Measurements from ENCODE around the gene KLHL22.

The KLHL22 gene

DNA sequence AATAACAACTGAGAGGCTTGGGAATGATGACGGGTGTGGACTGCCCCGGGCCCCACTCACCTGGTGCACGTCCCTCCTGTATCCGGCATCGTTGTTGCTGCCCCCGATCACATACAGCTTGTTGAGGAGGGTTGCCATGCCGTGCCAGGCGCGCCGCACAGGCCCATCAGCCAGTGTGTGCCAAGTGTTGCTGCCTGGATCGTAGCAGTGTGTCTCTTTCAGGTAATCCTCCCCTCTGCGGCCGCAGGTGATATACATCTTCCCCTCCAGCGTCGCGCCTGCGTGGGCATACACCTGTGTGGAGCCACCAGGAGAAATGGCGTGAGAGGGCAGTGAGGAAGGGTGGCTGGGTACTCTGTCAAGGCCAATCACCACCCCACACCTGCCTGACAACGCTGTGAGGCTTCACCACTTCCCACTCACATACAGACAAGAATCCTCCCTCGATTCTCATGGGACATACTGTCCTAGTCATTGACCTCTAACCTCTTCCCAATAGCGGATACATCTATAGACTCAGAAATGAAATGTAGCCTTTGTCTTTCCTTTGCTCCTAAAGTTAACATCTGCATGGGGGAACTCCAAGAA lies 49.1 kb downstream of the KLHL22 start:
- no peak for DNase-seq (ENCODE audit: low spot score)

DNA sequence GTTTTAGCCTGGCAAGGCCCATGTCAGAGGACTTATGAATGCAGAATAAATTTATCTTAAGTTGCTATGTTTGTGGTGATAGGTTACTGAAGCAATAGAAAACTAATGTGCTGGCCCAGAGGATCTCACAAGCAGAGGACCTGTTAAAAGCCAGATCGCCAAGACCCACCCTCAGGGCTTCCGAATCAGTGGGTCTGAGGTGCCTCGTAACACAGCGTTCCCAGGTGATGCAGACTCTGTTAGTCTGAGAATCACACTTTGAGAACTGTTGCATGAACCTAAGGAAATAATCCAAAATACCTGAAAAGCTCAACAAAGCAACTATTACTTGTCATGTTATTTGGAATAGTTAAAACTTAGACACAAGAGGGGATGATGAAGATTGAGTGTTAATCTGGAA lies 51.3 kb downstream of the KLHL22 start:
- DNase-seq (ENCODE audit: low spot score), result no peak

DNA sequence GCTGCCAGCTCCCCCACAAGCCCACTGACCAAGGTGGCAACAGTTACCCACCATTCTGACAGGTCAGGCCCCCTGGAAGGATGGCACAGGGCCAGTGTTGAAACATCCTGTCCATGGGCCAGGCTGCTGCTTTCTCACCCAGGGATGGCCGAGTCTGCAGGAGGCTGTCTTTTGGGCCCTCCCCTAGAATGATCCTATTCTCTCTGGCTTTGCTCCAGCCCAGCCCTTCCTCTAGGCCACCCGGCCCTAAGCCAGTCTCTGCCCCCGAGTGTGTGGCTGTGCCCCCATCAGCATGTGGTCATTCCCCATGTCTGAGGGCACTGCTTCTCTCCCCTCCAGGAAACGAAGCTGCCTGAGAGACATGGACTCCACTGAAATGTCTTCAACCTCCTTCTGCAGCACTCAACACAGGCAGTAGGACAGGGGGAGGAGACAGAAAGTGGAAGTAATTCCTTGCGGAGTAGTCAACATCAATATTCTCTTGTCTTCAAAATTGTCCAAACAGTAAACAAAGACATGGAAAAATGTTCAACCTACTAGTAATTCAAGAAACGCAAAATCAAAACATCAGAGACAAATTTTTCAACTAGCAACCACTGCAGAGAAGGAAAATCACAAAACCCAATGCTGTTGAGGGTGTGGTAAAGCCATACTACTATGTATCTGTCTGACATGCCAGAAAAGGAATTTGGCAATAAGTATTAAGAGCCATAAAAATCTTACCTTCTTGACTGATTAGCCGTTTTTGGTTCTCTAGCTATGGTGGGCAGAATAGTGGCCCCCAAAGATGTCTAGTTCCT lies 52.9 kb downstream of the KLHL22 start:
- no peak for DNase-seq (ENCODE audit: low spot score)

DNA sequence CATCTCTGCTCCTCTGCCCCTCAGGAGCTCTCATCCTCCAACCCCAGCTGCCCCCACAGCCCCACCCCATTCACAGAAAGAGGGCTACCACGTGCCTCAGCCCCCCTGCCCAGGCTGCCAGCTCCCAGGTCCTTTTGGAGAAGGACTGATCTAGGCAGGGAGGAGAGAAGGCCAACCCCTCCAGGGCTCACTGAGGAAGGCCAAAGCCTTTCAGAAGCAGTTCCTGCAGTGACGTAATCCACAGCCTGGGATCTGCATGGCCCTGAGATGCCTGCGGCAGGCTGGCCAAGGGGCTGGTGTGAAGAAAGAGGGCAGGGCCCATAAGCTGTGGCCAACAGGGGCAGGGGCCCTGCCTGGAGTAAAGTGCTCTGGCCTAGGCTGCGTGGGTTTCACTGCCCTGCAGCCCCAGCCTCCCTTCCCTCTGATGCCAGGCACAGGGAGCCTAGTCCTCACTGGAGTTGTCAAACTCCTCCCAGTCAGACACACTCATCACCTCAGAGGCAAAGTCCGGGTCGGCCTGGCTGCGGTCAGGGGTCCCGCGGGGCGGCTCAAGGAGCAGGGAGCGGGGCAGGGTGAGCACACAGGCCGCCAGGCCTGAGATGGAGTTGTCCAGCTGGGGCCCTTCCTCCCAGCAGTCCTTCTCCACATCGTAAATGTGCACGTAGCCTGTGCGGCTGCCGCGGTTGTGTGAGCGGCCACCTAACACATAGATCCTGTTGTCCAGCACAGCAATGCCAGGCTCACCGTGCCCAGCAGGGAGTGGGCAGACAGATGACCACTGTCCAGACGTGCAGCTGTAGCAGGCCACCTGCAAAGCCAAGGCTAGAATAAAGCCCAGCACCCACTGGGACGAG lies 53.7 kb downstream of the KLHL22 start:
- DNase-seq (ENCODE audit: low spot score), result no peak

DNA sequence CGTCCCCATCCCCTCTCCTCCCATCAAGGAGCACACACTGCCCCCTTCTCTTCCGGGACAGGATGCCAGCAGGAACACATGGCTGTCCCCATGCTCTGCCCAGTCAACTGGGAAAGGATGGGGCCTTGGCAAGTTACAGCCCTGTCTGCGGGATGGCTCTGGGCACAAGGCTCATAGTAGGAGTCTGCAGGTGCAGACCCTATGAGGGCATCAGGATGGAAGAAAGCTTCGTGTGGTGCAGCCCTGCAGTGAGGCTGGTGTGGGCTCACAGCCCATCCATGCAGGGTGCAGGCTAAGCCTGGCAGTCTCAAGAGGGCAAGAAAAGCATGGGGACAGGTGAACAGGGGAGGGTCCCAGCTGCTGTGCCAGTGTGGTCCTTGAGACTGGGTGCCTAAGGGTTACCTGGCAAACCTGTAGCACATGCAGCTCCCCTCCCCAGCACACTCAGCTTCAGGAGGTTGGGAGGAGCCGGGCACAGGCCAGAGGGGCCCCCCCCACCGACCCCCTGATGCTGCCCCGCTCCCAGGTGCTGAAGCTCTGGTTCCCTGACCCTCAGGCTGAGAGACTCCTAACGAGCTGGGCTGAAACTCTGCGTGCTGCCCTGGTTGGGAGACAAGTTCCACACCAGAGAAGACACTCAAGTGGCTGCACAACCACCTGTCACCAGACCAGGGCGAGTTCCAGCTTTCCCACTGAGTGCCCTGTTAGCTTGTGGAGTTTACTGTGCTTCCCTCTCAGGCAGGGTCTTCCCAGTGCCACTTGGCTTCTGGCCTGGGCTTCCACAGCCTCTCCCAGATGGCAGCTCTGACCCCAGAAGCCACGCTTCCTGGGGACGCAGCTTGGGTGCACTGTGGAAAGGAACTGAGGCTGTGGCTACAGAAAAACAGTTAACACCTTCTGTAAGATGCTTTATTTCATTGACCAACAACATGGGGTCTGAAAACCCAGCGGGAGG lies 54.7 kb downstream of the KLHL22 start:
- DNase-seq (ENCODE audit: low spot score), result no peak

DNA sequence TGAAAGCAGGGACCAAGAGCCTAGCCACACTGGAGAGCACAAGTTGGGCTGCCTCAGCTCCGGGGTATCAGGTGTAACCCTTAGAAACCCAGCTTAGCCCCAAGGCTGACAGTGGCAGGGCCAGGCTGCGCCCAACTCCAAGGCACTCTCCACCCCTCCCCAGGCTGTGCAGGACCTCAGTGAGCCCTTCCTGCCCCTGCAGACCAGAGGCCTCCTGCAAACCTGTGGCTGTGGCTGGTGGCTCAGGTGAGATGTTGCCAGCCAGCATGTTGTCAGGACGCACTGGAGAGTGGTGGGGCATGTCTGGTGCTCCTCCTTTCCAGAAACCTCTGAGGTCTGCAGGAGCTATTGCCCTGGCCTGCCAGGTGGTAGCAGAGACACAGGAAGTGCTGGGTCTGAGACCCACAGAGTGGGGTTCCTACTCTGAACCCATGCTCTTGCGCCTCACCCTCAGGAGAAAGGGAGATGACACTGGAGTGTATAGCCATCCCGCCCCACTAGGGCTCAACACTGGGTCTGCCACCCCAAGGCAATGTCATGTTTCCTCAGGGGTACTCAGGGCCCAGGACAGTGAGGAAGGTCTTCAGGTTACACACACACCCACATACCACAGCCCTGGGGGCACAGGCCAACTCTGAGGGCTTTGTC lies 55.5 kb downstream of the KLHL22 start:
- no peak for DNase-seq (ENCODE audit: low spot score)

DNA sequence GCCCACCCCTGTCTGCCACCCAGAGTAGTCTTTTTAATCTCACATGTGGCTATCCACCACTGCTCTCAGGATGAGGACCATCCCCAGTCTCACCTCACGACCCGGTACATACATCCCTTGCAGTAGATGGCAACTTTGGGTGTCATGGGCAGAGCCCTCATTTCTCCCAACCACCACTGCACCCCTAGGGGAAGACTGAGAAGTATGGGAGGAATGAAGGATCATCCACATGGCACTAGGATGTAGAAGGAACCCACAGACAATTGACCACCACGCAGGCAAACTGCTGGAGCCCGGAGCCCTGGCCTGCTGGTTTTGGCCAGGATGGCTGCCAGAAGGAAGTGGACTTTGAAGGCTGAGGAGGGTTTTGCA lies 56.1 kb downstream of the KLHL22 start:
- no peak for DNase-seq (ENCODE audit: low spot score)

DNA sequence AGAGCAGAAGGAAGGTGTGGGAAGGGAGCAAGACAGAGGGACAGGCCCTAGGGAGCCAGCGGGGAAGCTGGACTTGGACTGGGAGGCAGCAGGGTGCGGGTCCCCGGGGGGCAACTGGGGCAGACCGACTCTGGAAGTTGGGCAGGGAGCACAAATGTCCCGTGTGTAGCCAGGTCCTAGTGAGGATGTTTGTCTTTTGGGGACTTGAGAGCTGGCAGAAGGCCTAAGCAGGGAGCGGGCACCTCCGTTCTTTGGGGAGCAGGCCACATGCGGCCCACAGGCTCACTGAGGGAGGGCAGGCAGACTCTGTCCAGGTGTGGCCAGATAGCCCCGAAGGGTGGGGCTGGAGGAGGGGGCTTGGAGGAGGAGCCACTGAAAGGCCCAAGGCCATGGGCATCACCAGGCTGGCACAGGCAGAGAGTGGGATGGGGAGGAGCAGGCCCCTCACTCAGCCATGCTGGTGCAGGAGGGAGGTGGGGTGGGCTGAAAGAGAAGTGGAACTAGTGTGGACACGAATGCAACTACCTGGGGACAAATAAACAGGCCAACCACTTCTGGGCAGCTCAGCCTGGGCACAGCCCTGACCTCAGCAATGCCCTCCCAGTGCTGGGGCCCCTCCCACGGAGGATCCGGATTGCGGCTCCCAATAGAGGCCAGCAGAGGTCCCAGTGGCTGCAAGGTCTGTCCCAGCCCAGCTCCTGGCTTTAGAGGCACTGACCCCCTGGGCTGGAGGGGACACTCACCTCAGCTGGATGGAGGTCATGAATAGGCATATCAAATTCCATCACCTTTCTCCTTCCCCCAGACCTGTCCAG lies 56.7 kb downstream of the KLHL22 start:
- DNase-seq (ENCODE audit: low spot score), result no peak

DNA sequence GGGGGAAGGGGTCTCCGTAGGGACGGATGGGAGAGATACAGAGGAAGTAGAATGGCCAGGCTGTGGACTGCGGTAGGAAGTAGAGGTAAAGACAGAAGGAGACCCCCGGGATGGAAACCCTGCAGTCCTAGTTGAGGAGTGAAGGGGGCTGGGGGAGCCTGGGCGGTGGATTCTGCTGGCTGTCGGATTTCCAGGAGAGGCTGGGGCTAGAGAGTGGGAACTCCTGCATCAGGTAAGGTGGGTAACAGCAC lies 57.2 kb downstream of the KLHL22 start:
- DNase-seq (ENCODE audit: low spot score), result no peak

DNA sequence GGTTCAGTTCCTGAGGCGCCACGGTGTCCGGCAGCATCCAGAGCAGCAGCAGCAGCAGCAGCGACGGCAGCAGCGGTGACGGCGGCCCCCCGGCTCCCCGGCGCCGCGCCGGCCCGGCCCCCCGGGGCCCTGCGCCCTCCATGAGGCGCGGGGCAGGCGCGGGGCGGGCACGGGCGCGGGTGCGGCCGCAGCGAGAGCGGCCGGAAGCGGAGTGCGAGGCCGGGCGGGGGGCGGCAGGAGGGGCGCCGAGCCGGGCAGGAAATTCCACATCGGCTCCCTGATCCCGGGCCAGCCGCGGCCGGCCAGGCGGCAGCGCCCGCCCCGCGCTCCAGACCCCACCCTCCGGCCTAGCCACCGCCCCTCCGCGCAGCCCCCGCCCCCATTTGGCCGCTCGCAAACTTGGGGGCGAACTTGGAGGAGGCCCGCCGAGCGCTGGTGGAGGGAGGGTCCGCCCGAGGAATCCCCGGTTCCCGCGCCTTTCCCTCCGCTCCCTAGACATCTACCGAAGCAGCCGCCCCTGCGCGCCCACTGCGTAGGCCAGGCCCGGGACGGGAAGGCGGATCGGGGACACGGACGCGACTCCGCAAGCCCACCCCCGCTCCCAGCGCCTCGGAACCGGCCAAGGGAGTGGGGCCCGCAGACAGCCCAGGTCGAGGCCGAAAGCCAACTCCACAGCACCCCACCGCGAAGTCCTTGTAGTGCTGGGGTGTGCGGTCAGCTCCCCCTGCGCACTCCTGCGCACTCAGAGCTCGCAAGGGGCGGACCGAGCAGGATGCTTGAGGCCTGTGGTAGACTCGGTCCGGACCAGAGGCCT lies 57.8 kb downstream of the KLHL22 start, which contains the start of gene SCARF2:
Gene SCARF2, minus strand, starts transcription at position 213 of the 814 bp plus-strand sequence. Its CDS starts 71 bp downstream, at position 142.
- no peak for DNase-seq (ENCODE audit: low spot score)

DNA sequence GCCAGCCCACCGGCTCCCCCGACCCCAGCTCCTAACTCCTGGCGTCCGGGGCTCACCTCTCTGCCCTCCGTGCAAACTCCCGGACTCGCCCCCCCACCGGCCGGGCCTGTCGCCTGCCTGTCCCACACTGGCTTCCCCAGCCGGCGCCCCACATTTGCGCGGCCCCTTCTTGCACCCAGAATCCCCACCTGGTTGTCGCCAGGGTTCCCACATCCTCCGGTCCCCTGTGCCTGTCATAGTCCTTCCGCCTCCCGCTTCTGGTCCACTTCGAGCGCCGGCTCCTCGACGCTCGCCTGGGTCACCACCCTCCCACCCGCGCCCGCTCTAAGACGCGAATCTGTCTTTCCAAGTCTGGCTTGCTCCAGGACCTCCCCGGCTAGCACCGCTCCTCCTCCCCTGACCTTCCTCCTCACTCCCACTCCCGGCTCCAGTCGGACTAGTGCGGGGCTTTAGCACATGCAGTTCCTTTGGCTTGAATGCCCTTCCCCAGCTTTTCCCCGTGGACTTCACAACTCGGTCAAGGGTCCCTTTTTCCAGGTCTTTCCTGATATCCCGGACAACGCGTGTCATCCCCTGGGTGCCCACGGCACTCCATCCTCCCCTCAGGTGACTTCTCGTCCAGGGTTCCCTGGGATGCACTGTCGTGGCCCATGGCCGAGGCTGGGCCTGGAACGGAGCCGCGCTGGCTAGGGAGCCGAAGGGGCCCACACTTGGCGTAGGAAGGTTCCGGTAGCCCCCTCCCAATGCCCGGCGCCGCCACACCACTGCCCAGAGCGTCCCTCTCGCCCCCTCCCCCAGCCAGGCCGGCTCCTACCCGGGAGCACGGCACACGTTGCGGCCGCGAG lies 58.6 kb downstream of the KLHL22 start:
- DNase-seq (ENCODE audit: low spot score), result no peak

DNA sequence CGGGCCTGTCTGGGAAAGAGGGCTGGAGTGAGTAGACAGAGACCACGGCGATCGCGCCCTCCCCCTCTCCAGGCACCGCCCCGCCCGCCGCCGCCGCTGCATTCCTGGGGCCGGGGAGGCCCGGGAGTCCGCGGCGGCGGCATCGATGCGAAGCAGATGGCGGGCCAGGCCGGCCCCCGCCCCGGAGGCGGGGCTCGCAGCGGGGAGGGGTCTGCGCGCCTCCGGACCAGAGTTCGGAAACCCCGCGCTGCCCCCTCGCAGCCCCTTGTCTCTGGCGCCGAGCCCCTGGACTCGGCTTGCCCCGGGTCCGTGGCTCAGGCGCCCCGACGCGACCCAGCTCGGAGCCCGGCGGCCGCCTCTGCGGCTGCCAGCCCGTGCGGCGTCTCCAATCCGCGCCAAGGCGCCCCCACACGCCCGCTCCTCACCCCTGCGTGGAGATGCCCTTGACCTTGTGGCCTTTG lies 59.3 kb downstream of the KLHL22 start:
- DNase-seq (ENCODE audit: low spot score), result no peak

DNA sequence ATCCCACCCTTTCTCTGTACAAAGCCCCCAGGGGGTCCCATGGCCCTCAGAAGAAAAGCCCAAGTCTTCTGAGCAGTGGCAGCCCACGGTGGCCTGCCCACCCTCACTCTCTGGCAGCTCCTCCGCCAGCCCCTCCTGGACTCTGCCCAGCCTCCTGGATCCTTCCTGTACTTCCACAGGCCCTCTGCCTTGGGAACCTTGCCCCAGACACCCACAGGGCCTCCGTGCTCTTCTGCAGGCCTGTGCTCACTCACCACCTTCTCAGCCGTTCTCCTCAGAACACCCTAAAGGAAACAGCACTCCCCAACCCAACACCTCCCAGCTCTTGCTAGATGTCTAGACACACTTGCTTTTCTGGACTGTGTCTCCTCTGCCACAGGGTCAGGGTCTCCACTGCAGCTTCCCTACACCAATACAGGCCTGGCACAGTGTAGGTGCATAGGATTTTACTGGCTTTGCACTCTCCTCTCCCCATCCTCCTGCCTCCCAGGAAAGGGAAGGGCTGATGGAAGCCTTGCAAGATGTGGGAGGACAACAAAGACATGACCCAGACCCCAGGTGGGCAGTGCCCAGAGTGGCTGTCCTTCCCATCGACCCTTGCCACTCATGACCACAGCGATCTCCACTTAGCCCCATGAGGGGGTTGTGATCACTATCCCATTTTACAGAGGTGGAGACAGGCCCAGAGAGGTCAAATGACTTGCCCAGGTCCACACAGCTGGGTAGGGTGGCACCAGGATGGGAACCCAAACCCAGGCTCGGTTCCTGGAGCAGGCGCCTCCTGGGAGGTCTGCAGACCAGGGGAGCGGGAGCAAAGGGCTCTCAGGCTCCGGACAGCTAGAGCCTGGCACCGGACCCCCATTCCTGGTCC lies 59.9 kb downstream of the KLHL22 start:
- no peak for DNase-seq (ENCODE audit: low spot score)

DNA sequence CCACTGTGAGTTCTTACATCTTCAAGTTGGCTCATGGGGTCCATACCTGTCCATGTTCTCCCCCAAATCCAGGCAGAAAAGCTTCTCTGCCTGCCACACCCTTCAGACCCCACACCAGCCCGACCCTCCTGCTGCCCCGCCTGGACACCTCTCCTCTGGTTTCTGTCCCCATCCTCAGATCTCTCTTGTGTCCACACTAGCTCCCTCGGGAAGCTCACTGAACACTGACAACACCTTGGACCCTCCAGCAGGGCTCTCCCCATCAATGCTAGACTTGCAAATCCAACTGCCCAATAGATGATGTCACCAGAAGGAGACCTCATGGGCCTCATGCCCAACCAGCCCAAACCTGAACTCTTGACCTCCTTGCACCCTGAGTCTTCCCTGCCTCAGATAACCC lies 60.8 kb downstream of the KLHL22 start:
- no peak for DNase-seq (ENCODE audit: low spot score)

DNA sequence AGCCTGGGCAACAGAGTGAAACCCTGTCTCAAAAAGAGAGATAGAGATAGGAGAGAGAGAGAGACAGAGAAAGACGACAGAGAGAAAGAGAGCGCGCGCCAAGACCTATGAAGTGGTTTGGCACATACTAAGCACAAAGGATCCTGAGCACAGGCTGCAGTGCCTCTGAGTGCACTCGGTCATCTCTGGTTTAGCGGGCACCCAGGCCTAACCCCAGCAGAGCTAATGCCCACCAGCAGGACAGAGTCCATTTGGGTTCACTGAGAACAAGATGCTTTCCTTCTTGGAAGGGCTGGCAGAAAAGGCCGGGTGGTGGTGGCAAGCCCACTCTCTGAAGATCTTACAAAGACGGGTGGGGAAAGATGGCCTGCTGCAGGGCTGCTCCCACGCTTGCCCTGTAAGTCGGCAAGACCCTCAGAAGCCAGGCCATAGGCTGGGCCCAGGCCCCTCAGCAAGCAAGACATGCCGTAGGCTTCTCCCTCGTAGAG lies 61.3 kb downstream of the KLHL22 start:
- no peak for DNase-seq (ENCODE audit: low spot score)

DNA sequence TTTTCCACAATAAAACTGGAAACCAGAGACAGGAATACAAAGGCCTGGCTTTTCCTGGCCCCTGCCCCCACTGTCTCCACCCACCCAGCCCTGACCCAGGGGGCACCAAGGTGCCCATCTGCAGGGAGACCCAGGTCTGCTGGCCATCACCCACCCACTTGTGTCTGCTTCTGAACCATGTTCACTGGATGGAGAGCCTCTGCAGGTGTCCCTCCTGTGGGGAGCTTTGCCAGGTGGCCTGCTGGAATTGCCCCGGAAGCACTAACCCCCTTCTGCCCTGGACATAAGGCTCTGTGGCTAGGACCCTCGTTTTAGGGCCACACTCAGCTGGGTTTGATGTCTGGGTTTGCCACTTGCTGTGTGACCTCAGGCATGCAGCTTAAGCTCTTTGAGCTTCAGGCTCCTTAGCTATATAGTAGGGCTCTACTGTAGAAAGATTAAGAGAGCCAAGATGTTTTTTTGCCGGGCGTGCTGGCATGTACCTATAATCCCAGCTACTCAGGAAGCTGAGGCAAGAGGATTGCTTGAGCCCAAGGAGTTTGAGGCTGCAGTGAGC lies 61.8 kb downstream of the KLHL22 start:
- DNase-seq (ENCODE audit: low spot score), result no peak

DNA sequence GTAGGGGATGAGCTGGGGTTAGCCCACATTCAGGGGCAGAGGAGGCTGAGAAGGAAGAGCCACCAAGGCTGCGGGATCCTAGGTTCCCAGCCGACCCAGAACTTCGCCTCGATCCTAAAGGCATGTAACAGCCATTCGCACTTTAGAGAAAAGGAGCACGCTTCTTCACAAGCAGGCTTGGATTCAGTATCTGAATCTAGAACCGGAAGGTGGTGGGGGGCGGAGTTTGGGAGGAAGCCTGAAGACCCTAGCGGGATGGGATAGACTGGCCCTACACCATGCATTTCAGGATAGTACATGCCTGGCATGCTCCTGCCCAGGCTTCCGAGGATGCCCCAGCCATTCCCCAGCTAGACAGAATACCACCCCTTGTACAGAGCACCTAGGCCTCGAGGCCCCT lies 62.4 kb downstream of the KLHL22 start:
- DNase-seq (ENCODE audit: low spot score), result no peak
